HG02840 (cell line): ENCODE results near the gene GYPC.
"Not testable (repeated sequence)": the region's sequence is repeated elsewhere in the genome, so short reads cannot be mapped to it uniquely, and the experiment has no call there.

Experiments
- ATAC-seq: cut with Tn5 transposase; IDR thresholded peaks from one replicate; pipeline ENCODE4 v1.9.1; 2021; ENCODE audit warnings: mild to moderate bottlenecking, moderate library complexity, moderate number of reproducible peaks; ENCODE audit not compliant: unreplicated experiment, low FRiP score

GYPC gene

DNA sequence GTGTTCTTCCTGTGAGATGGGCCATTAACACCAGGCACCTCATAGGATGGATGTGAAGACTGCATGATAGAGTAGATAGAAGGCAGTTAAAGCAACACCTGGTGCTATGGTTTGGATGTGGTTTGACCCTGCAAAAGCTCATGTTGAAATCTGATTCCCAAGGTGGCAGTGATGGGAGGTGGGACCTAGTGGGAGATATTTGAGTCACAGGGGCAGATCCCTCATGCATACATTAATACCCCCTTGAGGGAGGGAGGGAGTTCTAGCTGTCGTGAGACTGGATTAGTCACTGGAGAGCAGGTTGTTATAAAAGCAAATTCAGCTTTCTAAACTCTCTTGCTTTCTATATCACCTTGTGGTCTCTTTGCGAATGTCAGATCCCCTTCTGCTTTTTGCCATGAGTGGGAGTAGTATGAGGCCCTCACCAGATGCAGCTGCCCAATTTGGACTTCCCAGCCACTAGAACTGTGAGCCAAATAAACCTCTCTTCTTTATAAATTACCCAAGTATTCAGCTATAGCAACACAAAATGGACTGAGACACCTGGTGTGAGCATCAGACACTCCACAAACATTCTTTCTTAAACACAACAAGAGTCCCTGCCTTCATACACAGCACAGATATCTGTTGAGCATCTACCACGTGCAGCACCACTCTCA lies 37.1 kb downstream of the GYPC start:
- ATAC-seq = not testable (repeated sequence)

DNA sequence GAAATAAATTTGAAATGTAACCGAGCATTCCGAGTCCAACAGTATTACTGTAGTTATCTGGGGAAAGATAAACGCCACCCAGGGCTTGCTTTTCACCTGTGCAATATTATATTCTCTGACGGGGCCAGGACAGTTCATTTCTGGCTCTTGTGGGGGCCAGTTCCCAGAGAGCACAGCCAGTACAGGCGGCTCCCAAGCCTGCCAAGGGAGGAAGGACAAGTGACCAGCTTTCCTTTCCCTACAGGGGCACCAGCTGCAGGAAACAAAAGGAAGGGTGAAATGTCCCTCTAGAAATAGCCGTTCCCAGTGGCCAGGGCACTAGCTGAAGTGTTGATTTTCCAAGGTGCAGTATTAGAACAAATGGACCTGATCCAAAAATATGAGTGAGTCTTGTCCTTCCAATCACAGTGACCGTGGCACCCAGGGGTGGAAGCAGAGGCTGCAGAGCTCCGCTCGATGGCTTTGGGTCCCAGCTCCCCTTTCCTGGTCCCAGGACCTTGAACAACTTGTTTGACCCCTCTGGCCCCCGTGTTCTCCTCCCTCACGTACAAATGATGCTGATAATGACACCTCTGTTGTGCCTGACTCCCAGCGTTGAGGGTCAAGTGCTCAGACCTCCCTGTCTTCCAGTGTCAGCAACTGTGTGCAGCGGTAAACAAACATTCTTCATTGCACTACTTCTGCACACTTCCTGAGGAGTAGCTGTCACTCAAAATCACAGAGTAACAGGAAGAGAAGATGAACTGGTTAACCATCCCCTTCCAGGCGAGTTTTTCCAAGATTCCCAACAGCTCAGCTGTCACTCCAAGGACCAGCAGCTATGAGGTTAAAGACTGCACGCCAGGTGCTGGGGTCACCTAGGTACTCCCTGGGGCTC lies 40.9 kb downstream of the GYPC start:
- ATAC-seq = no peak

GRCh38 chr2:126698376-126698775 lies 42.4 kb downstream of the GYPC start:
- ATAC-seq = no peak

GRCh38 chr2:126699018-126699417 lies 43.1 kb downstream of the GYPC start:
- ATAC-seq = no peak

DNA sequence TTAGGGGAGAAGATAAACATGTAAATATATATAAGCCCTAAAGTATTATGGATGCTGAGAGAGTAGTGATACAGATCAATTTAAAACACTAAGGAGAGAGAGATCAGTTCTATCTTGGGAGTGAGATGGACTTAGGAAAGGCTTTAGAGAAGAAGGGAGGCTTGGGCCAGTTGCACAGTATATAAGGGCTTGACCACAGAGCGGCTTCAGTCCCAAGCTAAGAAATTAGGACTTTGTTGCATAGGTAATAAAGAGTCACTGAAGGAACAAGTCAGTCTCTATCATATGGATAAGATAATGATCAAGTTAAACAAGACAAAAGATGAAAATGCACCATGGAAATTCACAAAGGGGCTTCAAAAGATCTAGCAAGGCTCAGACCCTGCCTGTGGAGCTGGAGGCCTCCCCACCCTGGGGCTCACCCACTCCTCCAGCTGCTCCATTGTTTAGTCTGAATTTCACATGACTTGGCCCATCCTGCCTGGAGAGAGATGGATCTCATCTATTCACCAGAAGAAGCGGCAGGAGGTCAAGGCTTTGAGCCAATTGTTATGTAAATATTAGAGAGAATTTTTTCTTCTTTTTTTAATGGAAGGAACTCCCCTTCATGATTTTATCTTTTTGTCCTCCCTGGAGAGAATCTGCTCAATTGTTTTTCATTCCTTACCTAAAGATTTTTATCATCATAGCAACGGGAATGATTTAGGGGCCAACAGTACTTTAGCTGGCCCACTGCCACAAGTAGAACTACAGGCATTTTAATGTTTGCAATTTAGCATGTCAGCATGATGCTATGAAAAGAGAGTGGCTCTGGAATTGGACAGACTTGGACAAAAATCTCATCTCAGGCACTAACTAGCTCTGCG lies 44.0 kb downstream of the GYPC start:
- no peak for ATAC-seq

GRCh38 chr2:126700677-126701076 lies 44.7 kb downstream of the GYPC start:
- ATAC-seq = no peak

- no peak for ATAC-seq
Observed at GRCh38 chr2:126703311-126703710, 47.4 kb downstream of the GYPC start.

- no peak for ATAC-seq
Observed at GRCh38 chr2:126704434-126705160, 48.6 kb downstream of the GYPC start.

DNA sequence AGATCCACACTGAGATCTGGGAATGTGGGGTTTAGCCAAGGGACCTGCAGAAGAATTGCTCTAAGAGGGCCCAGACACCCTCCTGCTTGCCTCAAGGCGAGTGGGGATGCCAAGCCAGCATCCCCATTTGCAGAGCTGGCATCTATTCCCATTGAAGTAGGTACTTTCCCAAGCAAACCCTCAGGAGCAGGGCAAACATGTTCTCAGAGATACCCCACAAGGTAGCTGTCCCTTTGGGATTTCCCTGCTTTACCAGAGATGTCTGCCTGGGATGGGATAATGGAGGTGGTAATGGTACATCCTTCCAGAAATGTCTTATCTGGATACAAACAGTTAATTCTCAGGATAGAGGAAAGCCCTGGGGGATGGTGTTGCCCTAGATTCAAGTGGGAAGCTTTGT lies 51.2 kb downstream of the GYPC start:
- no peak for ATAC-seq

DNA sequence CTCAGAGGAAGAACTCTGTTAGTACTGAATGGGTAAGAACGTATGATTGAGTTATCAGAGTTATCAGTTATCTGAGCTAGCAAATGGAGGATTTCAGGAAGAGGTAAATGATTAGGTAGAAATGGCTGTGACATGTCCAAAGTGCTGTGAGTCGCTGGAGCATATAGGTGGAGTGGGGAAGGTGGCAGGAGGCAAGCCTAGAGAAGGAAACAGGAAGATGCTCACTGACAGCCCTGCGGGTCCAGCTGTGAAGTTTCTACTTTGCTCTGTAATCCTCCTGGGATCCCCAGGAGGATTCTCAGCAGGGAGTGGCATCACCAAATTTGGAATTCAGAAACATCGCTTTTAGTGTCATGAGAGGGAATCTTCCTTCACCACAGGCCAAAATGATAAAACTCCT lies 52.0 kb downstream of the GYPC start:
- no peak for ATAC-seq

GRCh38 chr2:126714191-126714965 lies 58.4 kb downstream of the GYPC start:
- no peak for ATAC-seq

DNA sequence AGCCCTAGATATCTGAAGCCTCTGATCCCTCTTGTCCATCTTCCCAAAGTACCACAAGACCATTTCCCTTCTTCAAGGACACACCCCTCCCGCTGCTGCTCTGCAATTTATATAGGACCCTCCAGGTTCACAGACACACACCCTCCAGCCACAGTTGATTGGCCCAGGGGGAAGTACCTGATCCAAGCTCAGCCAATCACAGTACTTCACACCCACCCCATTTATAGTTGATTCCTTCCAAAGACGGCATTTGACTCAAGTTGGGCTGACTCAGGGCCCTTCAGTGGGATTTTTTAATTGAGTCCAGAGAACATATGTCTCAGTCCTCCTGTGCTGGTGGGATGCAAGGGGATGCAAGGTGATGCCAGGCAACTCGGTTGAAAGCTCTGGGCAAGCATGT lies 59.2 kb downstream of the GYPC start:
- no peak for ATAC-seq

DNA sequence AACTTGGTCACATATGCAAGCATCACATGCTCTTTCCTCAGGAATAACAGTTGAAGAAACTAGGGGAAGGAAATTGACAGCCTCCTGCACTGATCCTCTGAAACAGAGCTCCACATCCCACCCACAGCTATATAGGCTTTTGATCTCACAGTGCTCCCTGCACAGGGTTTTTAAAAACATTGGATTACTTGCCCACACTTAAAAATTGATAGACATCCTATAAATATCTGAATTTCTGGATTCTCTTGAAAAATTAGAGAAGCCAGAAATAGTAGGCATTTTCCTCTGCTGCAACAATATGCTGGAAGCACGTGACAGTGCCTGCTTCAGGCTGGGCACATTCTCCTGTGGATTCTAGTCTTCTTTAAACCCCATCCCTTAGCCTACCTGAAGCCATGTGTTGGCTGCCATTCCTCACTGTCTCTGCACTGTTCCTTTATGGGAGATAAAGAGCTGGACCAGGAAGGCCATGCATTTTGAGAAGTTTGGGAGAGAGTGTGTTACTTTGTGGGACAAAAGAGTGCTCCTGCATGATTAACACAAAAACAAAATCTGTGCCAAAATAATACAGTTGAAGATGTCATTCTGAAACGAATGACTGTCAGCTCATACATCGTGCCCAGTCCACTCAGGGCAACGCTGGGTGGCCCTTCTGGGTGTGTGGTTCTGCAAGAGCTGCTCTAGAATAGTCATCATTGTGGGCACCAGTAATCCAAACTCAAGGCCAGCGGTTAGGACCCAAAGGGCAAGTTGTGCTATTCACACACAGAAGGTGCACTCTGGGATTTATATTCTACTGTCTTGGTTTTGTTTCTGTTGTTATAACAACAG lies 59.8 kb downstream of the GYPC start:
- ATAC-seq = no peak

- not testable (repeated sequence) for ATAC-seq
Observed at GRCh38 chr2:126717277-126717676, 61.3 kb downstream of the GYPC start.

DNA sequence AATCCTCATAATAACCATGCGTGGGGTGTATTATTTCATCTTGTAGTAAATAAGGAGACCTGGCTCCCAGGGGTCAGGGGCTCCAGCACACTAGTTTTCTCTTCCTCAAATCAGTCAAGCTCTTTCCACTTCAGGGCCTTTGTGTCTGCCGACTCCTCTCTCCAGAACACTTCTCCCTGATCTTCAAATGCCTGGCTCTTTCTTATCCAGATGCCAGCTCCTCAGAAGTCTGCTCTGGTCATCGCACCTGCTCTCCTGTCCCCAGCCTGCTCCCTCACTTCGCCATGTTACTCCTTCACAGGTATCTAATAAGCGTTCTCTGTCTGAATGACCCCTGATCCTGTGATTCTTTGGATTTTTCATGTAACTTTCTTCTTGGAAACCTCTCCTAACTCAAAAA lies 62.0 kb downstream of the GYPC start:
- no peak for ATAC-seq

DNA sequence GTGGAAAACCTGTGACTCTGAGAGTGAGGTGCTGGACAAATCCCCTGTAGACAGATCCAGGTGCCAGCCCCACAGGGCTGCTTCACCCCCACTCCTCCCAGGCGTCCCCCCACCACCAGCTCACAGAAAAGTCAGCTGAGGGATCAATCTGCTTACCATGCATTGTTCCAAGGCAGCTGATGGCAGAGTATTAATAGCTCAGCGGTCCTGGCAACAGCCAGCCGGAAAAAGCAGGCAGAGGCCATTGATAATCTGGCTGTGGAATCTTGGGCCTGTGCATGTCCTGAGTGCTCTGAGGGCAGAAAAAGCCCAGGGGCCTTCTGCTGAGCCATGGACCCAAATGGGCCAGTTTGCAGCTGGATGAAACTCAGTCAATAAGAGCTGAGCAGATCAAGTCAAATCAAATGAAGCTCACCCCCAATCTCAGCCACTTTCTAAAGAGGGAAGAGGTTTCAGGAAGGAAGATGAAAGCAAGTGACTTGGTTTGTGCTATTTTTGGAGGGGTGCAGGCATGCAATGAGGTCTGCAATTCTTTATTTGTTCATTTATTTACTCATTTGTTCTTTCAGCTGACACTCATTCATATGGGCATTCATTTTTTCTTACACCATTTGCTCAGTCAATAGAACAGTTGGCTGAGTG lies 63.4 kb downstream of the GYPC start:
- ATAC-seq = no peak

GRCh38 chr2:126719833-126720351 lies 63.9 kb downstream of the GYPC start:
- no peak for ATAC-seq

DNA sequence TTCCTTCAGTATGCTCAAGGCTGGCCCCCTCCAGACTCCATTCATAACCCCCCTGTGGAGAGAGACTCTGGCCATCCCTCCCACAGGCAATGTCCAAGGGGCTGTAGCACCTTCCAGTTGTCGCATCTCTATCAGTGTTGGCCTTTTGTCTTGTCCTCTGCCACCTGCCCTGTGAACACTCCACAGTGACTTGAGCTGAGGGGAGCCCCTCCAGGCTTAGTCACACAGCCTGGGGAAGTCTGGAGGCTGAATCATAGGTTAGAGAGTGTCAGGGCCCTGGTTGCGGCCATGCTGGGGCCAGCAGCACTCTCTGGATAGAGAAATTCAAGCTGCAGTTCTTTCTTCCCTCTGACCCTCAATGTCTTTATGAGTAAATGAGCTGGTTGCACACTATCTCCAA lies 64.7 kb downstream of the GYPC start:
- no peak for ATAC-seq
